ENCODE data around the gene SAMD11. TPM values are rescaled to one million over a fixed set of nuclear protein-coding genes. Genes with fewer than 3 reads are reported as not detected.

The SAMD11 gene
- total and polyA plus RNA-seq, 2 of the 13 experiments (the other 11 are each of a cell fraction or from before 2014, with no cell fraction given) = 0.11 TPM; not detected in 1

GRCh38 chr1:966704-967300 lies 43.1 kb downstream of the SAMD11 start (continued):
- no peak for TF ChIP-seq RELA (CRISPR knock-in tag; IDR thresholded peaks at IDR 0.05)
- no peak for TF ChIP-seq SRSF4 (IDR thresholded peaks at IDR 0.05; ENCODE audit: low read depth, low read length, poor library complexity, severe bottlenecking)
- no peak for TF ChIP-seq ZNF160 (CRISPR knock-in tag; IDR thresholded peaks at IDR 0.05)
- TF ChIP-seq ZNF878 (CRISPR knock-in tag; IDR thresholded peaks at IDR 0.05) = peak; percentile 52; the same call in 1 of the 2 replicates
- no peak for TF ChIP-seq NR1H2 (CRISPR knock-in tag; IDR thresholded peaks at IDR 0.05; ENCODE audit: borderline replicate concordance, low read depth)
- TF ChIP-seq ZNF713 (CRISPR knock-in tag; IDR thresholded peaks at IDR 0.05) = no peak
- no peak for TF ChIP-seq ZNF136 (CRISPR knock-in tag; IDR thresholded peaks at IDR 0.05; ENCODE audit: low read depth)
- TF ChIP-seq ZNF562 (CRISPR knock-in tag; IDR thresholded peaks at IDR 0.05; ENCODE audit: borderline replicate concordance) = no peak
- no peak for TF ChIP-seq TP53 (CRISPR knock-in tag; conservative IDR thresholded peaks at IDR 0.05)
- TF ChIP-seq ZNF496 (CRISPR knock-in tag; IDR thresholded peaks at IDR 0.05; ENCODE audit: insufficient replicate concordance) = no peak
- TF ChIP-seq RFX1 (IDR thresholded peaks at IDR 0.05) = no peak
- TF ChIP-seq DRAP1 (CRISPR knock-in tag; IDR thresholded peaks at IDR 0.05) = no peak; the same call in 1 of the 2 replicates
- no peak for TF ChIP-seq ZNF704 (CRISPR knock-in tag; IDR thresholded peaks at IDR 0.05; ENCODE audit: borderline replicate concordance)
- no peak for TF ChIP-seq ZBTB38 (CRISPR knock-in tag; IDR thresholded peaks at IDR 0.05)
- no peak for TF ChIP-seq SNAPC5 (CRISPR knock-in tag; IDR thresholded peaks at IDR 0.05; ENCODE audit: borderline replicate concordance)
- TF ChIP-seq SP1 (IDR thresholded peaks at IDR 0.05) = no peak
- no peak for TF ChIP-seq SP1 (CRISPR knock-in tag; IDR thresholded peaks at IDR 0.05)
- TF ChIP-seq PAXIP1 (CRISPR knock-in tag; conservative IDR thresholded peaks at IDR 0.05) = peak; percentile 10
- TF ChIP-seq, protein P1, sequence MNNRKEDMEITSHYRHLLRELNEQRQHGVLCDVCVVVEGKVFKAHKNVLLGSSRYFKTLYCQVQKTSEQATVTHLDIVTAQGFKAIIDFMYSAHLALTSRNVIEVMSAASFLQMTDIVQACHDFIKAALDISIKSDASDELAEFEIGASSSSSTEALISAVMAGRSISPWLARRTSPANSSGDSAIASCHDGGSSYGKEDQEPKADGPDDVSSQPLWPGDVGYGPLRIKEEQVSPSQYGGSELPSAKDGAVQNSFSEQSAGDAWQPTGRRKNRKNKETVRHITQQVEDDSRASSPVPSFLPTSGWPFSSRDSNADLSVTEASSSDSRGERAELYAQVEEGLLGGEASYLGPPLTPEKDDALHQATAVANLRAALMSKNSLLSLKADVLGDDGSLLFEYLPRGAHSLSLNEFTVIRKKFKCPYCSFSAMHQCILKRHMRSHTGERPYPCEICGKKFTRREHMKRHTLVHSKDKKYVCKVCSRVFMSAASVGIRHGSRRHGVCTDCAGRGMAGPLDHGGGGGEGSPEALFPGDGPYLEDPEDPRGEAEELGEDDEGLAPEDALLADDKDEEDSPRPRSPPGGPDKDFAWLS (CRISPR knock-in tag; IDR thresholded peaks at IDR 0.05; ENCODE audit: borderline replicate concordance) = no peak
- TF ChIP-seq ZFP41 (CRISPR knock-in tag; IDR thresholded peaks at IDR 0.05; ENCODE audit: borderline replicate concordance) = 0 out of 2 replicates have a peak, but pooled peaks have one; percentile 51
- TF ChIP-seq ZNF720 (CRISPR knock-in tag; IDR thresholded peaks at IDR 0.05) = no peak
- no peak for TF ChIP-seq ONECUT2 (CRISPR knock-in tag; IDR thresholded peaks at IDR 0.05)
- TF ChIP-seq, protein P2, sequence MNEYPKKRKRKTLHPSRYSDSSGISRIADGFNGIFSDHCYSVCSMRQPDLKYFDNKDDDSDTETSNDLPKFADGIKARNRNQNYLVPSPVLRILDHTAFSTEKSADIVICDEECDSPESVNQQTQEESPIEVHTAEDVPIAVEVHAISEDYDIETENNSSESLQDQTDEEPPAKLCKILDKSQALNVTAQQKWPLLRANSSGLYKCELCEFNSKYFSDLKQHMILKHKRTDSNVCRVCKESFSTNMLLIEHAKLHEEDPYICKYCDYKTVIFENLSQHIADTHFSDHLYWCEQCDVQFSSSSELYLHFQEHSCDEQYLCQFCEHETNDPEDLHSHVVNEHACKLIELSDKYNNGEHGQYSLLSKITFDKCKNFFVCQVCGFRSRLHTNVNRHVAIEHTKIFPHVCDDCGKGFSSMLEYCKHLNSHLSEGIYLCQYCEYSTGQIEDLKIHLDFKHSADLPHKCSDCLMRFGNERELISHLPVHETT (CRISPR knock-in tag; conservative IDR thresholded peaks at IDR 0.05) = peak; percentile 34; the same call in 1 of the 2 replicates

Measured in HepG2 (cell line).